AG09309 (cell line): Measurements from ENCODE around the gene POLR3K.

Experiments used
- DNase-seq: peaks from one replicate; pipeline ENCODE4 v3.0.0-alpha.2; 2010; ENCODE audit warnings: low read depth
- H3K4me3 ChIP-seq: 2 replicates; pipeline ENCODE4 v1.5.1; 2011; ENCODE audit warnings: mild to moderate bottlenecking, low read depth, low read length, moderate library complexity; ENCODE audit not compliant: control insufficient read depth
- TF ChIP-seq, protein P1 (sequence below): IDR thresholded peaks from 2 replicates; pipeline ENCODE4 v1.5.1; 2011; ENCODE audit warnings: mild to moderate bottlenecking, low read depth, low read length, inconsistent platforms; ENCODE audit not compliant: insufficient read depth, control insufficient read depth; ENCODE audit errors: missing control alignments

POLR3K gene

DNA sequence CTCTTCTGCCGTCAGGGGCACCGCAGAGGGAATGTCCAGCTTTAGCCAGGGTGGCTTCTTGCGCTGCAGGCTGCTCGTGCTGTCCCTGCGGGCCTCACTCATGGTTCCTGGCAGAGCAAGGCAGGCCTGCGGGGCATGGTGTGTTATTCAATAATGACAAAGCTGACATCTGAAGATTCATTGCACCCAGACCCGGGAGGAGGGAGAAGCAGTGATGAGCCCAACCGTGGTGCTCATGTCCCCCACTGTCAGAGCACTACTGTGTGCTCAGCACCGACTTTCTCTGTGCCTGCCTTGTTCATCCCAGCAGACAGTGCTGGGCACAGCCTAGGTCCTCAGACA, 11.5 kb upstream of the POLR3K start:
- H3K4me3 ChIP-seq: no peak overlapping the region
- TF ChIP-seq, protein P1, sequence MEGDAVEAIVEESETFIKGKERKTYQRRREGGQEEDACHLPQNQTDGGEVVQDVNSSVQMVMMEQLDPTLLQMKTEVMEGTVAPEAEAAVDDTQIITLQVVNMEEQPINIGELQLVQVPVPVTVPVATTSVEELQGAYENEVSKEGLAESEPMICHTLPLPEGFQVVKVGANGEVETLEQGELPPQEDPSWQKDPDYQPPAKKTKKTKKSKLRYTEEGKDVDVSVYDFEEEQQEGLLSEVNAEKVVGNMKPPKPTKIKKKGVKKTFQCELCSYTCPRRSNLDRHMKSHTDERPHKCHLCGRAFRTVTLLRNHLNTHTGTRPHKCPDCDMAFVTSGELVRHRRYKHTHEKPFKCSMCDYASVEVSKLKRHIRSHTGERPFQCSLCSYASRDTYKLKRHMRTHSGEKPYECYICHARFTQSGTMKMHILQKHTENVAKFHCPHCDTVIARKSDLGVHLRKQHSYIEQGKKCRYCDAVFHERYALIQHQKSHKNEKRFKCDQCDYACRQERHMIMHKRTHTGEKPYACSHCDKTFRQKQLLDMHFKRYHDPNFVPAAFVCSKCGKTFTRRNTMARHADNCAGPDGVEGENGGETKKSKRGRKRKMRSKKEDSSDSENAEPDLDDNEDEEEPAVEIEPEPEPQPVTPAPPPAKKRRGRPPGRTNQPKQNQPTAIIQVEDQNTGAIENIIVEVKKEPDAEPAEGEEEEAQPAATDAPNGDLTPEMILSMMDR: no peak
- DNase-seq: no peak

DNA sequence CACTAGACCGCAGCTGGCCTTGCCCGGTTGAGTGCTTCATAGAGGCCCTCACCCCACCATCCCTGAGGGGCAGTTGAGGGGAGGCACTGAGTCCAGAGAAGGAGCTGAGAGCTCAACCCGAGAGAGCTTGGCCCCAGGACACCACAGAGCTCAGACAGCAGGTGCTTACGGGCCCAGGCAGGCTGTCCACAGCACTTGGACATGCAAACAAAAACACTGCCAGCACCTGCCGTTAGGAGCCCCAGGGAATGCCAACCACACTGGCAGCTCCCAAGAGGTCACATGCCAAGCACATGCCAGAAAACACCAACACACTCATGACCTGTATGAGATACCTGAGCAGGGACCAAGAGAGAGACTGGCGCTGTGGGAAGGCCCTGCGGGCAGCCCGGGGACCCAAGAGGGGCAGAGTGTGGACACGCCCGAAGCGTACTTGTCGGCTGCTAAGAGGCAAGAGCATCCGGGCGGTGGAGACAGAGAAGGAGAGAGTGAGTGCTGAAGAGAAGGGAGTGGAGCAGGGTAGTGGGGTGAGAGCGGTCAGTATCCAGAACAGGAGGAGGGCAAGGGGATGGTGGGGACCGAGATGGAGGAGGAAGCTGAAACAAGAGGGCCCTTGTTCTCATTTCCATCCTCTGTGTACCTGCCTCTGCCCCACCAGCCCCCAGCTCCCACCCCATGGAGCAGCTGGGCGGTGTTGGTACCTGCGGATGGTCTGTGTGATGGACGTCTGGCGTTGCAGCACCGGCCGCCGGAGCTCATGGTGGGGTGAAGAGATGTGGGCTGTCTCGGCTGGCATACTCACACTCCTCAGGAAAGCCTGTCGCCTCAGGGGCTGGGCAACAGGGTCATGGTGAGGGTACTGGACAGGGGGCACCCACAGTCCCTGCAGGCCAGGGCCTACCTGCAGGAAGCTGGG, 10.8 kb upstream of the POLR3K start:
- no peak for DNase-seq
- no peak overlapping the region for H3K4me3 ChIP-seq
- TF ChIP-seq, protein P1: no peak

DNA sequence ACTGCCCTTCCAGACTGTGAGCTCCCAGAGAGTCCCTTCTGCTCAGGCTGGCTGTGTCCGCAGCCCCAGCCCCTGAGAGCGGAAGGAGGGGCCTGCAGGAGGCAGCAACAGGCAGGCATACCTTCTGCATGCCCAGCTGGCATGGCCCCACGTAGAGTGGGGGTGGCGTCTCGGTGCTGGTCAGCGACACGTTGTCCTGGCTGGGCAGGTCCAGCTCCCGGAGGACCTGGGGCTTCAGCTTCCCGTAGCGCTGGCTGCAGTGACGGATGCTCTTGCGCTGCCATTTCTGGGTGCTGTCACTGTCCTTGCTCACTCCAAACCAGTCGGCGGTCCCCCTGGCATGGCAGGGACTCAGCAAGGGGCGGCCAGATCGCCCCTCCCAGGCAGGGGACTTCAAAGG, 10.1 kb upstream of the POLR3K start:
- TF ChIP-seq, protein P1: no peak
- H3K4me3 ChIP-seq: no peak overlapping the region
- no peak for DNase-seq

DNA sequence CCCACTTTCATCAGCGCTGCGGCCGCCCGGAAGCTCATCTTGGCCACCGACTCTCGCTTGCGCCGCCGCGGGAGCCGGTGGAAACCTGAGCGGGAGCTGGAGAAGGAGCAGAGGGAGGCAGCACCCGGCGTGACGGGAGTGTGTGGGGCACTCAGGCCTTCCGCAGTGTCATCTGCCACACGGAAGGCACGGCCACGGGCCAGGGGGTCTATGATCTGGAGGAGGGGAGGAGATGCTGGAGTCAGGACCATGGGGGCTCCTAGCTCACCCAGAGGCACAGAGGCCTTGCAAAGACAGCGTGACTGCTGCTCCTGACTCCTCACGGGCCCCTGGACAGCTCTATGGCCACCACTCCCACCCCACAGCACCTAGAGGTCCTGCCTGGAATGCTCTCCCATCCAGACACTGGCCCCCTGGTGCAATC, 9.6 kb upstream of the POLR3K start:
- TF ChIP-seq, protein P1: no peak

DNA sequence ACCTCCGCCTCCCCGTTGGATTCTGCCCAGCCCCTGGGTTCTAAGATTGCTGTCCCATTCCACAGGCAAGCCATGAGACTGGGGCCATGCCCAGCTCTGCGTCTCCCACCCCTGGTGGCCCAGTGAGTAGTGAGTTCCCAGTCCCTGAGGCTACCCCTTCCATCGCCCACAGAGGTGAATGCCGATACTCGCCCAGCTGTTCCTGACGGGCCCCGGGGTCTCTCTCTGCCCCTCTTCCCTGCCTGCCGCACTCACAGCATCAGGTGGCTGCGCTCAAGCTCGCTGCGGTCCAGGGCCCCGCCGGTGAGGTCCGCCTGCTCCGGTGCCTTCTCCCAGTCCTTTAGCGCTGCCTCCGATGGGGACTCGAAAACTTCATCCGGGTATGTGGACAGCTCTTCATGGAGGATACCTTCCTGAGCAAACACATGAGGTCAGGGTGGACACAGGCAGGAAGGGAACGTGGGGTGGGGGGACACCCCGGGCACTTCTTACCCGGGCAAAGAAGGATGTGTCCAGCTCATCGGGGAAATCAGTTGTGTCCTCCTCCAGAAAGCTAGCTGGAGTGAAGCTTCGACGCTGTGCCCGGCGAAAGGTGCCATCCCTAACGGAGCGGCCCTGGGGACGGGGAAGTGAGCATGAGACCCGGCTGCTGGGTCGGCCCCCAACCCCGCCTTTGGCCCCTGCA, 9.0 kb upstream of the POLR3K start:
- no peak for DNase-seq
- TF ChIP-seq, protein P1: no peak
- H3K4me3 ChIP-seq: no peak overlapping the region

More for the DNA sequence above, 9.6 kb upstream of the POLR3K start:
- H3K4me3 ChIP-seq: no peak overlapping the region
- DNase-seq: no peak

DNA sequence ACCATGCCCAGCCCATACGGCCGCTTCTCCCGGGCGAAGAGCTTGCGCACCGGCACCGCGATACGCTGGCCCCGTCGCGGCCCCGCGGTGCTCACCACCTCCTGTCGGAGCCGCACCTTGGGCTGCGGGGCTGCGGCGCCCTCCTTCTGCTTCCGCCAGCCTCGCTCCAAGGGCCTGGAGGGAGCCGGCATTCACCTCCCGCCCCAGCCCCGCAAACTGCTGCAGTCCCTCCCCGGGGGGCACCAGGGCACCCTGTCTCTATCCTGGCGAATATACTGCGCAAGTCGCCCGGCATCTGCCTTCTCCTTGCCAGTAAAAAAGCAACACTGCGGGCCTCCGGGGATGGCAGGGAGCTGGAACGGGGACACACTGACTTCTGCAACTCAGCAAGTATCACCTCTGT, 8.5 kb upstream of the POLR3K start:
- DNase-seq: no peak
- TF ChIP-seq, protein P1: no peak
- H3K4me3 ChIP-seq: no peak overlapping the region
